NCI-H128 (cell line): ENCODE data around the gene REXO4.
A peak's percentile ranks its signal among the peaks of the same experiment; 100 is the strongest.

Source experiments
- DNase-seq: peaks from one replicate; lab custom pipeline; 2025; ENCODE audit not compliant: unreplicated experiment; lab: John Stamatoyannopoulos, UW

The REXO4 gene, protein sequence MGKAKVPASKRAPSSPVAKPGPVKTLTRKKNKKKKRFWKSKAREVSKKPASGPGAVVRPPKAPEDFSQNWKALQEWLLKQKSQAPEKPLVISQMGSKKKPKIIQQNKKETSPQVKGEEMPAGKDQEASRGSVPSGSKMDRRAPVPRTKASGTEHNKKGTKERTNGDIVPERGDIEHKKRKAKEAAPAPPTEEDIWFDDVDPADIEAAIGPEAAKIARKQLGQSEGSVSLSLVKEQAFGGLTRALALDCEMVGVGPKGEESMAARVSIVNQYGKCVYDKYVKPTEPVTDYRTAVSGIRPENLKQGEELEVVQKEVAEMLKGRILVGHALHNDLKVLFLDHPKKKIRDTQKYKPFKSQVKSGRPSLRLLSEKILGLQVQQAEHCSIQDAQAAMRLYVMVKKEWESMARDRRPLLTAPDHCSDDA

DNA sequence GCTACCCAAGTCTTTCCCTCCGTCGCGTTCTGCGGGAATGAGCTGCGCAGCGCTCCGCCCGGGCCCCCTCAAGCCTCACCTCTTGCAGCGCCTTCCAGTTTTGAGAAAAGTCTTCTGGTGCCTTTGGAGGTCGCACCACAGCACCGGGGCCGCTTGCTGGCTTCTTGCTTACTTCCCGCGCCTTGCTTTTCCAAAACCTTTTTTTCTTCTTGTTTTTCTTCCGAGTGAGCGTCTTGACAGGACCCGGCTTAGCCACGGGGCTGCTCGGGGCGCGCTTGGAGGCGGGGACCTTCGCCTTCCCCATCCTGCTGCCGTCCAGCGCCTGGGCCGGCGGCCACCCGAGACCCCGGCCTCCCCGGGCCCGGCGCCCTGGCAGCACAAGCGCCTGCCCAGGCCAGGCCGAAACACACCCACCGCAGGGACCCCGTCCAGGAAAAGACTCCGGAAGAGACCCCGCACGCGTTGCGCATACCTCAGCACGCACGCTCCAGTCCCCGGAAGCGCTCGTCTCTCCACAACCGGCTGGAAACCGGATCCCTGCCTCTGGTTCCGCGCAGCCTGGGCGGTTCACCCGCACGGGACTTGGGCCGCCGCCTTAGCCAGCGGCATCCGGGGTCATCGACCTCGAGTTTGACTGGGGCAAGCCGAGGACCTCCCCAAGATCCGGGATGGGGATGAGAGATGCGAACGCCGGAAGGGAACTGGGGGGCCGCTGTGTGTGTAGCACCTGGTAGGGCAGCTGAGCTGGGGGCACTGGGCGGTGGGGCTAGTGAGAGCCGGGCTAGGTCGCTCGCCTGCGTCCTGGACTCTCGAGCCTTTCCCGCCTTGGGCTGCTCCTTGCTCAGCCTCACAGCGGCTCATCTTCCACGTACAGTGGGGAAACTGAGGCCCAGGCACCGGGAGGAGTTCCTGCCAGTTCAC is at the start of gene REXO4:
Gene REXO4 (minus strand): TSS at position 470 of the 921 bp plus-strand sequence. CDS start 166 bp downstream, at position 304.
- peak; percentile 53 for DNase-seq

DNA sequence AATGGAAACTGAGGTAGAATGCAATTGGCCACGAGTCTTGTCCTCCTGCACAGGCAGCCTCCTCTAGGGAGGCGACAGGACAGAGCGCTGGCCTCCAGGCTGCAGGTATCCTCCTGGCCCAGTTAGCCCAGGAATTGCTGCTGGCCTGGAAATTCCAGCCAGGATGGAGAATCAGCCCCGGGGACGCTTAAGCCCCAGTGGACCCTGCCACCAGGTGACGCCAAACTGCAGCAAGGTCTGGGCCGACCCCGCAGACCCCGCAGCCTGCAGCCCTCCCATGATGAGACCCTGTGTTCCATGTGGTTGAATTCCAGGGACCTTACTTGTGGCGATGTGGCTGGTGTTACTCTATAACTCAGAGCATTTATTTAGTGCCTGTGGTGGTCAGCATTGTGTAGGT is 49.3 kb upstream of the REXO4 start:
- DNase-seq = no peak

DNA sequence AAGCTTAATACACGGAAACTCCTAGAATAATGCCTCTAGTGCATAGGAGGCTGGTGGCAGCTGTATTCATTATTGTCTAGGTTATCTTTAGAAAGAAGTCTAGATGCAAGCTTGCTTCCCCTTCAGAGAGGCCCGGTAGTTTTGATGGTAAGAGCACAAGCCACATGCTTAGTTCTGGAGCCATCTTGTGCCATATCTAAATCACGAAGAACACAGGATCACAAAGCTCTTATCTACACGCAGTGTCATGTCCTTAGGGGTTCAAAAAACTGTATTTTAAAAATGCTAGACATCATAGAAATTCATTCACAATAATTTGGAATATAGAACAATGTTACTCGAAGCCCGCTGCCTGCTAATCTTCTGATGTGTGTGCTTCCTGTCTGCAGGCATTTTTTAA is 48.2 kb upstream of the REXO4 start:
- no peak for DNase-seq

DNA sequence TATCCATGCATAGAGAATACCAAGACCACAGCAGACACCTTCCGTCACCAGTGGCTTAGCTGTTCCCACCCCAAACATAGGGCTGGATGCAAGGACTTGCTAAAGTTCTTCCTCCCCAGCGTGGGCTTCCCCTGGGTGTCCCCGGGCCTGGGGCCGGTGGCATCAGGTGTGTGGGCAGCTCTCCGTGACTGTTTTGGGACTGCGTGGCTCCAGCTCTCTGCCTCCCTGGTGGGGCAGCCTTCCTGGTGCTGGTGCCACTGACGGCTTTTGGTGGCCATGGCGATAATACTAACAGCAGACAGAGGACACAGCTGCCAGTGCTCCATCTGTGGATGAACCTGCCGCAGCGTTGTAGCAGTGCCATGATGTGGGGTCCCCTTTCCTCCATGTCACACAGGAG is 46.8 kb upstream of the REXO4 start:
- no peak for DNase-seq

DNA sequence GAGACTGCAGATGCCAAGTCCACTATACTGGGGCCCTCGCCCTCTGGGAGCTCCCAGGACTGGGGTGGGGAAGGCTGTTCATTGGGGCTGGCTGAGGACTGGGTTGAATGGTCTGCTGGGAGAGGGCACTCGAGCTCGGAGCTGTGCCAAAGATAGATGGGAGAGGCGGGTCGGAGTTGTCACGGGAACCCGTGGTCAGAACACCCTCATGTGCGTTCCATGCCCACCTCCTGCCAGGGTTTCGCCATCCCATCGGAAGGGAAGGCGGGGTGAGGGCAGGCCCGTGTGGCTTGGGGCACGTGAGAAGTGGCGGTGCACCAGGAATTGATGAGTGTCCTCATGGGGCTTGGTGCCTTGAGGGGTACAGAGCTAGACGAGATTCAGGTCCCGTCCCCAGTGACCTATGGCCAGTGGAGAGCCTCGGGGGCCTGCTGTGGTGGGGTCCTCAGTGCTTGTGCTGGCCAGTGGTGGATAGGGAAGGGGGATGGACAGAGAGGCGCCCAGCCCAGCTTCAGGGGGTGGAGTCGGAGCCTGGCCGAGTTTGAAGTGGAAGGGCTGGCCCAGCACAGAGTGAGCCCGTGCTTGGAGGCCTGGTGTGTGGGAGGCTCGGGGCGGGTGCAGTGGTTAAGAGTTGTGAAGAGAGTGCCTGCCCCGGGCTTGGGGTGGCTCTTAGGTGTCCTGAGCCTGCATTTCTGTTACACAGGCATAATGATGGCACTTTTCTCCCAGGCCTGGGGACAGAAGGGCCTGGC is 46.2 kb upstream of the REXO4 start:
- DNase-seq = no peak

DNA sequence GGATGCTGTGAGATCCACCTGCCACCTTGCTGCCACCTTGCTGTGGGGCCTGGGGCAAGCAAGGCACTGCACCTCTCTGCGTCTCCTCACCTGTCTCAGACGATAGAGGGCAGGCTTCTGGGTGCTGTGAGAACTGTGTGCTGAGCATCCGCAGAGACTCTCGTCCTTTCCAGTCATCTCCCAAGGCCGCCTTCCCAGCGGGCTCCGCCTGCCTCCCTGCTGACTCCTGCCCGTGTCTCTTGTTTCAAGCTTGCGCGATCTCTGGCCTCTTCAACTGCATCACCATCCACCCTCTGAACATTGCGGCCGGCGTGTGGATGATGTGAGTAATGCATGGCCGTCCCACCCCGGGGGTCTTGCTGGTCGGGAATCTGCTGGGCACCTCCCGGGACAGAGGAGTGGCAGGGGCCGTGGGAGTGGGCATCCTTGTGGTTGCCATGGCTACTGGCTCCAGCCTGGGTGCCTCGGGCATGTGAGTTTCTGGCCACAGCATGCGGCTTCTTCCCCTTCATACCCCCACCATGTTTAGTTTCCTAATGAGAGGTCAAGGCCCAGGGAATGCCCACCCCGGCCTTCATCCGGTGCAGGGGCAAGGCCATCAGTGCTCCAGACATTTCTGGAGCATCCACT is 45.5 kb upstream of the REXO4 start:
- DNase-seq = no peak

DNA sequence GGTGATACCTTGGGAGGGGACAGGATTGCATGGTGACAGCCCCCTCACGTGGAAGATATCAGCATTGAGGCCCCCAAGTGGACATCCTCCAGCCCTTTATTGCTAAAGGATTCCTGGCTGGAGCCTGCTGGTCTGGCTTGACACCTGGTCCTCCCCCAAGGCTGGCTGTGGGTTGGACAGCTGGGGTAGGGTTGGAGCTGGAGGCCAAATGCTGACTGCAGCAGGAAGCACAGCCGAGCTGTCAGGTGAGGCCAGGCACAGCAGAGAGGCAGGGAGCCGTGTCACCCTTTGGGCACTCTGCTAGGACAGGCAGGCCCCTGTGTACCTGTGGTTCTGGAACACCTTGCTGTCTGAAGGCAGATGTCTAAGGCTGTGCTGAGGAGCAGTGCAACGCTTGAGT is 44.2 kb upstream of the REXO4 start:
- no peak for DNase-seq

DNA sequence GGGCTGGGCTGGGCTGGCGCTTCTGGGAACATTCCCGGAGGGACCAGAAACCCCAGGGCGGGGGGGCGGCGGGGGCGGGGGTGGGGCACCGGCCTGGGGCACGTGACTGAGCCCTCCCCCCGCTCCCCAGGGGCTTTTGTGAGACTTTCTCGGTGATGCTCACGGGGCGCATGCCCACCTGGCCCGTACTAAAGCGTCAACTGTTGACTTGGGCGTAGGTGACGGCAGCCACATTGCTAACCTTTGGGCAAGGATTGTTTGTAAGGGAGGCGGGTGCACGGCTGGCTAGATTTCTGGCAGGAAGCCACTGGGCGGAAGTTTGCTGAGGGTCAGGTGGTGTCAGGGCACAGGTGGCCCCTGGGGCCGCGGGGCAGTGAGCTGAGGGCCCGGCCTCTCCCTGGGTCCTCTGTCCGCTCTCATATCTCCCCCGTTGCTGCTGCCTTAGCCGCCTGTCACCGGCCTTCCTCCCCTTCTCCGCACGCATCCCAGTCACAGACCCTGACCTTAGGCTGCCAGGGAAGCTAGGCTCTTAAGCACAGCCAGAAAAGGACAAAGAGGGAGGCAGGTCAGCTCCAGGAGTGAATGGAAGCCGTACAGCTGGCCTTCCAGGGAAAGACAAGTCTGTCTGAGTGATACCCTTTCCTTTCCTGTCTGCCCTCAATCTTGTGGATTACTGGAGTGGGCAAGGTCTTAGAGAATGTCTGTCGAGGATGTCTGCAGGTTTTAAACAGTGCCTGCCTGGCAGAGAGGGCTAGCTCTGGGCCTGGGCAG is 42.8 kb upstream of the REXO4 start:
- peak; percentile 37 for DNase-seq

DNA sequence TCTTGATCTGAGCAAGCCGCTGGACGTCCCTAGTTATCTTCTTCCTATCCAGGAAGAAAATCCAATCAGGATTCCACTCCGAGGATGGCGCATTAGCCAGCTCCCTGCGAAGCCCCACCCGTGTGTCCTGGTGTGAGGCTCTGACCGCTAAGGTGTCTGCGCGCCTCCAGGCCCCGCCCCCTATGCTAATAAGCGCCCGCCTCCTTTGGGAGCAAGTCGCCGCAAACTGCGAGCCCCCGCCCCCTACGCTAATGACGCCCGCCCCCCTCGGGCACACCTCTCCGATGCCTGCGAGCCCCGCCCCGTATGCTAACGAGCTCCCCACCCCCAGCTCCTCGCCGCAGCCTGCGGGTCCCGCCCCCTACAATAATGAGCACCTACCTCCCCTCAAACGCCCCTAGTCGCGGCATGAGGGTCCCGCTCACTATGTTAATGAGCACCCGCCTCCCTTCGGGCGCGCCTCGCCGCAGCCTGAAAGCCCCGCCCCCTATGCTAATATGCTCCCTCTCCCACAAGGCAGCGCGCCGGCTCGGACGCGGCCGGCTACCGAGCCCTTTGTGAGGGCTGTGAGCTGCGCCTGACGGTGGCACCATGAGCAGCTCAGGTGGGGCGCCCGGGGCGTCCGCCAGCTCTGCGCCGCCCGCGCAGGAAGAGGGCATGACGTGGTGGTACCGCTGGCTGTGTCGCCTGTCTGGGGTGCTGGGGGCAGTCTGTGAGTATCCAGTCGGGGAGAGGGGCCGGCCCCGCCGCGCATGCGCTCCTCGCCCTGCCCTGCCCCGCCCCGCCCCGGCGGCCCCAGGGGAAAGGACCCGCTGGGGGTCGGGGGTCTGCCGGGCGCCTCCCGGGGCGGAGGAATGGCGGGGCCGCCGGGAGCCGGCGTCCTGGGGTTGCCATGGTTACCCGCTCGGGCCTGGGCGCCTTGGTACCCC is 41.9 kb upstream of the REXO4 start, which contains the start of gene CACFD1:
Gene CACFD1 (plus strand): TSS at position 503 of the 929 bp plus-strand sequence. CDS start 89 bp downstream, at position 592.
- peak; percentile 98 for DNase-seq

DNA sequence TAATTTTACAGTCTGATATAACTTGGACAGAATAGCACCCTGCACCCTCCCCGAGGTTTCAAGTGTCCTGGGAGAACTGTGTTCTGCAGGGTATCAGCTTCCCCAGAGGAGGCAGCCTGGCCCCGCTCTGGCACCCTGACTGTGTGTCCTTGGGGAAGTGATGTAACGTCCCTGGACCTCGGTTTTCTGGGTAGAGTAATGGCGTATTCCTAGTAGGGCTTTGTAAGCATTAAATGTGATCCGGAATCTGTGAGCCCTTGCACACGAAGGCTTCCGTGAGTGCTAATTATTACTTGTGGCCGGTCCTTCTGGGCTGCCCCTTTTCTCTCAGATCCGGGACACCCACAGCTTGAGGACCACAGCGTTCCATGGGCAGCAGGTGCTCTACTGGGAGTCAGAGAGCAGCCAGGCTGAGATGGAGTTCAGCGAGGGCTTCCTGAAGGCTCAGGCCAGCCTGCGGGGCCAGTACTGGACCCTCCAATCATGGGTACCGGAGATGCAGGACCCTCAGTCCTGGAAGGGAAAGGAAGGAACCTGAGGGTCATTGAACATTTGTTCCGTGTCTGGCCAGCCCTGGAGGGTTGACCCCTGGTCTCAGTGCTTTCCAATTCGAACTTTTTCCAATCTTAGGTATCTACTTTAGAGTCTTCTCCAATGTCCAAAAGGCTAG is 41.0 kb upstream of the REXO4 start:
- no peak for DNase-seq

DNA sequence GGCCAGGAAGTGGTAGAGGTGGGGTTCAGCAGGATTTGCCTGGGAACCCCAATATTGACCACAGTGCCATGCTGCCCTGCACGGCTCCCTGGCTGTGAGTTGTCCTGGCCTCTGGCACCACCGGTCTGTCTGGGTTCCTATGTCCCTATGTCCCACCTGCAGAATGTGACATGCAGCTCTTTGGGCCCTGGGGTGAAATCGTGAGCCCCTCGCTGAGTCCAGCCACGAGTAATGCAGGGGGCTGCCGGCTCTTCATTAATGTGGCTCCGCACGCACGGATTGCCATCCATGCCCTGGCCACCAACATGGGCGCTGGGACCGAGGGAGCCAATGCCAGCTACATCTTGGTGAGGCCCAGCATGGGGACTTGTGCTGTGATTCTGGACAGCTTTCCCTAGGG is 39.9 kb upstream of the REXO4 start:
- no peak for DNase-seq

DNA sequence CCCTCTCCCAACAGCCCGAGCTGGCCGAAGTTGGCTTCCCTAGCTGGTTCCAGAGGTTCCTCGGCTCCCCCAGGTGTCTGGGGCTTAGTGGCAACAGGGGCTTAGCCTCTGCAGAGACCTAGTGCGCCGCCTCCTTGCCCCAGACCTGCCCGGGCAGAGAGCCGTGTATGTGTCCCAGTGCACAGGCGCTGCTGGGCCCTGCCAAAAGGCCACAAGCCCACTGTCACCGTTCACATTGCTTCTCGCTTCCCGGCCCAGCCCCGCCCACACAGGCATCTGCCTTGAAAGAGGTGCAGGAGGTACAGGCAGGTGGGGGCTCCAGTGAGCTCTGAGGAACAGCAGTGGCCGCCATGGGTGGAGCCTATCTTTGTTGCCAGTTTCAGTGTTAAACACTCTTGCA is 39.4 kb upstream of the REXO4 start:
- DNase-seq = no peak

DNA sequence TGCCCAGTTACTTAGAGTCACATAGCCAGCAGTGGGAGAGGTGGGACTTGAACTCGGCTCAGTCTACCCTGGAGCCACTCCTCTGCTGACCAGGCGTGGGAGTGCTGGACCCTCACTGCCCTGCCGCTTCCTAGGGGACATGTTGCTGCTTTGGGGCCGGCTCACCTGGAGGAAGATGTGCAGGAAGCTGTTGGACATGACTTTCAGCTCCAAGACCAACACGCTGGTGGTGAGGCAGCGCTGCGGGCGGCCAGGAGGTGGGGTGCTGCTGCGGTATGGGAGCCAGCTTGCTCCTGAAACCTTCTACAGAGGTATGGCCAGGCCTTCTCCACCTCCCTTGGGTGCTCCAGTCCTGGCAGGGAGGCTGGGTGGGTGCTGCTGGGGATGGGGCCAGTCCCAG is 38.6 kb upstream of the REXO4 start:
- no peak for DNase-seq

DNA sequence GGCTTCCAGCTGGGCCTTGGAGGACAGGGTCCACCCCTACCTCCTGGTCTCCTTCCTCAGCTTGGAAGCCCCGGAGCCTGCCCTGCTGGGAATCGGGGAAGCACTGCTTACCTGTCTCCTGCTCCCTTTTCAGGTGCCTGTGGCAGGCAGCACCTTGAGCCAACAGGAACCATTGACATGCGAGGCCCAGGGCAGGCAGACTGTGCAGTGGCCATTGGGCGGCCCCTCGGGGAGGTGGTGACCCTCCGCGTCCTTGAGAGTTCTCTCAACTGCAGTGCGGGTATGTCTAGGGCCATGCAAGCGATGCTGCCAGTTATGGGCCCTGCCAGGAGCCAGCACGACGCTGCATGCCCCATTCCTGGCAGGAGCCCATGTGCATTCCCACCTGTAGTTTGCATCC is 38.1 kb upstream of the REXO4 start:
- no peak for DNase-seq

DNA sequence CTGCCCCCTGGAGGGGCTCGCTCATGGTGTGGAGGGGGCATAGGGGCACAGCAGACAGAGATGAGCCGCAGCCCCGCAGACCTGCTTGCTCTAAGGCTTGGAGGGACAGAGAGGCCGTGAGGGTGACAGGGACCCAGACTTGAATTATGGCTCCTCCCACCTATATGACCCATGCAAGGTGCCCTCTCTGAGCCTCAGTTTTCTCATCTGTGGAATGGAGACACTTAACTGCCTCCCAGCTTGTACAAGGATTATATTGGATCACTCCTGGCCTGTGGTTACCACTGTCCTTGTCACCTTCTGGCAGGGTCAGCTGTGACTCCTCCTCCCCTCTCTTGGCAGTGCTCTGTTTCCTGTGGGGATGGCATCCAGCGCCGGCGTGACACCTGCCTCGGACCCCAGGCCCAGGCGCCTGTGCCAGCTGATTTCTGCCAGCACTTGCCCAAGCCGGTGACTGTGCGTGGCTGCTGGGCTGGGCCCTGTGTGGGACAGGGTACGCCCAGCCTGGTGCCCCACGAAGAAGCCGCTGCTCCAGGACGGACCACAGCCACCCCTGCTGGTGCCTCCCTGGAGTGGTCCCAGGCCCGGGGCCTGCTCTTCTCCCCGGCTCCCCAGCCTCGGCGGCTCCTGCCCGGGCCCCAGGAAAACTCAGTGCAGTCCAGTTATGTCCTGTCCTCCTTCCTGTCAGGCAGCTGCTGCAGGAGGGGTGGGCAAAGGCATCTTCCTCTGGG is 37.3 kb upstream of the REXO4 start:
- DNase-seq = no peak

DNA sequence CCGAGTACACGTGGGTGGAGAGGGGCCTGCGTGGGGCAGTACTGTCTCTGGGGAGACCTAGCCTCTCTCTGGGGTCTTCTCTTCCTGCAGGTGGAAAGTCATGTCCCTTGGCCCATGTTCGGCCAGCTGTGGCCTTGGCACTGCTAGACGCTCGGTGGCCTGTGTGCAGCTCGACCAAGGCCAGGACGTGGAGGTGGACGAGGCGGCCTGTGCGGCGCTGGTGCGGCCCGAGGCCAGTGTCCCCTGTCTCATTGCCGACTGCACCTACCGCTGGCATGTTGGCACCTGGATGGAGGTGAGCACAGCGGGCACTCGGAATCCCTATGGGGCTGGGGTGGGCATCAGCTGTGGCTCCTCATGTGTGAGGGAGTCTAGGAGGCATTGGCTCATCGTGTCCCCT is 36.5 kb upstream of the REXO4 start:
- no peak for DNase-seq

DNA sequence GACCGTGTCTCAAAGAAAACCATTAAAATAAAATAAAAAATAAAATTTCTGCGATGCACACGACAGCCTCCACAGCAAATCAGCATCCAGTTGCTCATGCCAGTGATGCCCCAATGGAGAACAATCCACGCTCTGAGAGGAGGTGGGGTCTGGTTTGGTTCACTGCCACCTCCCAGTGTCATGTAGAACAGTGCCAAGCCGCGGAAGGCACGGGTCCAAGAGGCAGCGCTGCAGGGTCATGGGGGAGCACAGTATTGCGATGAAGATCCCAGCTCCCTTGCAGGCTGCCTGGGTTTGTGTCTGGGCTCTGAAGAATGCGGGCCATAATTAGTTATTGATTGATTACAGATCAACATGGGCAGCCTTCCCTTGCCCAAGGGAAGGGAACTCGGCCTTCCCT is 35.8 kb upstream of the REXO4 start:
- no peak for DNase-seq

DNA sequence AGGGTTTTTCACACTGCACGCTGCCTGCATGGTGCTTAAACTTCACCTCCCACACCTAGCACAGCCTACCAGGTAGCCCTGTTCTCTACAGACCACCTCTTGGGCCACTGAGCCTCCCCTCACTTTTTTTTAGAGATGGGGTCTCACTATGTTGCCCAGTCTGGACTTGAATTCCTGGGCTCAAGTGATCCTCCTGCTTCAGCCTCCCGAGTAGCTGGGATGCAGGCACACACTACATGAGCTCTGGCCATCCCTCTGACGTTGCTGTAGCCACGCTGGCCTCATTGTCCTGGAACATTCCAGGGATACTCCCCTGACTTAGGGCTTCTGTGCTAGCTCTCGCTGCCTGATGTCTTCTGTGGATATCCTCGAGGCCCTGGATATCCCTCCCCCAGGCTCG is 34.8 kb upstream of the REXO4 start:
- DNase-seq = no peak
